ENCODE results near the gene GUSB.

GRCh38 chr7:65927489-65928448 lies 54.2 kb downstream of the GUSB start:
- TF ChIP-seq POLR2A (IDR thresholded peaks at IDR 0.05; ENCODE audit: low read depth, low read length) (no peak), RCOR1 (IDR thresholded peaks at IDR 0.05; ENCODE audit: insufficient replicate concordance, low read length) (no peak), BHLHE40 (IDR thresholded peaks at IDR 0.05; ENCODE audit: low read depth, low read length) (no peak), CHD1 (IDR thresholded peaks at IDR 0.05; ENCODE audit: low read depth, low read length) (no peak), RAD21 (IDR thresholded peaks at IDR 0.05; ENCODE audit: low read length) (no peak)
- TF ChIP-seq, protein P1, sequence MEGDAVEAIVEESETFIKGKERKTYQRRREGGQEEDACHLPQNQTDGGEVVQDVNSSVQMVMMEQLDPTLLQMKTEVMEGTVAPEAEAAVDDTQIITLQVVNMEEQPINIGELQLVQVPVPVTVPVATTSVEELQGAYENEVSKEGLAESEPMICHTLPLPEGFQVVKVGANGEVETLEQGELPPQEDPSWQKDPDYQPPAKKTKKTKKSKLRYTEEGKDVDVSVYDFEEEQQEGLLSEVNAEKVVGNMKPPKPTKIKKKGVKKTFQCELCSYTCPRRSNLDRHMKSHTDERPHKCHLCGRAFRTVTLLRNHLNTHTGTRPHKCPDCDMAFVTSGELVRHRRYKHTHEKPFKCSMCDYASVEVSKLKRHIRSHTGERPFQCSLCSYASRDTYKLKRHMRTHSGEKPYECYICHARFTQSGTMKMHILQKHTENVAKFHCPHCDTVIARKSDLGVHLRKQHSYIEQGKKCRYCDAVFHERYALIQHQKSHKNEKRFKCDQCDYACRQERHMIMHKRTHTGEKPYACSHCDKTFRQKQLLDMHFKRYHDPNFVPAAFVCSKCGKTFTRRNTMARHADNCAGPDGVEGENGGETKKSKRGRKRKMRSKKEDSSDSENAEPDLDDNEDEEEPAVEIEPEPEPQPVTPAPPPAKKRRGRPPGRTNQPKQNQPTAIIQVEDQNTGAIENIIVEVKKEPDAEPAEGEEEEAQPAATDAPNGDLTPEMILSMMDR (conservative IDR thresholded peaks at IDR 0.05; ENCODE audit: low read depth, low read length): no peak

All from IMR-90 (cell line).